ENCODE results near the gene SDF4. TPM values are rescaled to one million over a fixed set of nuclear protein-coding genes. Genes with fewer than 3 reads are reported as not detected.

The SDF4 gene
- total and polyA plus RNA-seq, 2 of the 4 experiments (the other 2 are of a cell fraction): 57.0 to 250 TPM

GRCh38 chr1:1177452-1178206 lies 54.2 kb downstream of the SDF4 start:
- H2BK5ac ChIP-seq (ENCODE audit: low read depth, low read length, poor library complexity, severe bottlenecking): no peak overlapping the region
- intact Hi-C loops (cut with micrococcal nuclease): no loop called here
- BruUV-seq (replicated peaks): no TSS peak

More at GRCh38 chr1:1177452-1178206, 54.2 kb downstream of the SDF4 start:
- Histone ChIP-seq H4K8ac (ENCODE audit: low read depth in 2 of 2, low read length in 2 of 2) (no peak overlapping the region), H3K27me3 (ENCODE audit: control insufficient read depth, insufficient read depth, low read length) (peaks cover 45% of the 10 kb centered on the region), H4K5ac (ENCODE audit: low read depth, low read length) (no peak overlapping the region), H3K4me2 (ENCODE audit: low read depth, low read length) (no peak overlapping the region), H3K14ac (replicated peaks; ENCODE audit: low read depth, low read length) (no peak overlapping the region), H3K18ac (ENCODE audit: low read depth, low read length) (no peak overlapping the region), H3K36me3 (ENCODE audit: control insufficient read depth, insufficient read depth, low read length) (no peaks in the 10 kb centered on the region), H3K9me3 (ENCODE audit: control insufficient read depth, insufficient read depth, low read length) (peaks cover 6% of the 10 kb centered on the region), H3K4ac (ENCODE audit: low read depth, low read length) (no peak overlapping the region), H3K27ac (ENCODE audit: insufficient read depth, low read length) (no peak overlapping the region), H2AFZ (replicated peaks; ENCODE audit: low read length, poor library complexity) (no peak overlapping the region), H3K23ac (ENCODE audit: low read depth, low read length) (no peak overlapping the region), H3K79me1 (ENCODE audit: low read depth in 1 of 2, low read length in 2 of 2) (no peaks in the 10 kb centered on the region), H4K91ac (ENCODE audit: insufficient read depth, low read depth, low read length) (no peak overlapping the region), H2AK9ac (replicated peaks; ENCODE audit: low read depth, low read length, poor library complexity) (no peak overlapping the region), H4K20me1 (ENCODE audit: insufficient read depth, low read length) (no peaks in the 10 kb centered on the region; the same call in 1 of the 2 replicates), H2BK120ac (ENCODE audit: low read depth, low read length) (no peak overlapping the region), H3K4me3 (ENCODE audit: insufficient read depth, low read depth, low read length) (no peak overlapping the region), H2BK20ac (ENCODE audit: low read depth, low read length) (no peak overlapping the region), H3K9ac (ENCODE audit: low read depth, low read length) (no peak overlapping the region), H3K56ac (ENCODE audit: extremely low read depth, insufficient read depth, low read length) (no peak overlapping the region), H2BK15ac (ENCODE audit: low read depth, low read length) (no peak overlapping the region), H3K9me1 (ENCODE audit: insufficient read depth, low read length) (no peaks in the 10 kb centered on the region), H3K4me1 (ENCODE audit: control insufficient read depth, insufficient read depth, low read length) (no peaks in the 10 kb centered on the region), H2AK5ac (ENCODE audit: low read depth, low read length) (no peak overlapping the region)
- in situ Hi-C loops (cut with MboI; ENCODE audit: low sequenced_read_pairs) (no loop called here), dilution Hi-C loops (cut with HindIII; ENCODE audit: low sequenced_read_pairs, unreplicated experiment) (no loop called here)
- DNase-seq (no peak), ATAC-seq (ENCODE audit: low read depth) (no peak)
- POLR2A ChIA-PET (ENCODE audit: unreplicated experiment): no interaction called here
- 83% methylated on average over 6 of the region's 21 CpGs; no CpG with 5 or more reads in 1 of the 2 experiments for WGBS, 2 experiments (ENCODE audit: extremely low coverage in 2 of 2, insufficient read length in 1 of 2)
- no peak for TF ChIP-seq CEBPB (IDR thresholded peaks at IDR 0.05; ENCODE audit: low read depth, low read length)
- TF ChIP-seq MXI1 (IDR thresholded peaks at IDR 0.05; ENCODE audit: borderline replicate concordance, low read depth, low read length): no peak
- no peak for TF ChIP-seq RFX5 (IDR thresholded peaks at IDR 0.05; ENCODE audit: low read depth, low read length)
- TF ChIP-seq RCOR1 (IDR thresholded peaks at IDR 0.05; ENCODE audit: insufficient replicate concordance, low read length): no peak
- TF ChIP-seq ELK1 (IDR thresholded peaks at IDR 0.05; ENCODE audit: borderline replicate concordance, low read depth, low read length): no peak
- no peak for TF ChIP-seq NFE2L2 (IDR thresholded peaks at IDR 0.05; ENCODE audit: low read depth, low read length)
- CTCF ChIA-PET: no interaction called here

All from IMR-90 (cell line).